Measurements from ENCODE around the gene TMEM100. TPM values are rescaled to one million over a fixed set of nuclear protein-coding genes. Genes with fewer than 3 reads are reported as not detected.
A peak's percentile ranks its signal among the peaks of the same experiment; 100 is the strongest.

The TMEM100 gene
- total and polyA plus RNA-seq, 2 donors (not counting 1 experiment from before 2014, with no cell fraction given): 1.7 to 2.2 TPM

DNA sequence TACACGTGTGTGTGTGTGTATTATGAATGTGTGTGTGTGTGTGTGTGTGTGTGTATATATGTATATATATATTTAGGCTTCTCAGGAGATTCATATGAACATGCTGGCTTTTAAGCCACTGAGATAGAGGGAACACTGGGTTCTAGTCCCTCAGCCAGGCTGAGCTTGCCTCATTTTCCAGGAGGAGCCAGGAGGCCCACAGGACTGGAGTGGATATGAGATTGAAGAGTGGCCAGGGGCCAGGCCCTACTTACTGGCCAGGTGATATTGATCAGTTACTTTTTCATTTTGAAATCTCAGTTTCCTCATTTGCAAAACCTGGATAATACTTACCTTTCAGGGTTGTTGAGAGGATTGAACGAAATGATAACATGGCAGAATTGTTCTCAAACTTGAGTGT, 34.0 kb upstream of the TMEM100 start:
- Histone ChIP-seq H4K20me1 (ENCODE audit: control insufficient read depth, extremely low read depth, insufficient read depth, low read length) (no peaks in the 10 kb centered on the region), H3K27me3 (ENCODE audit: control insufficient read depth, insufficient read depth, low read length) (no peaks in the 10 kb centered on the region), H3K36me3 (ENCODE audit: control insufficient read depth, insufficient read depth, low read length) (no peaks in the 10 kb centered on the region), H3K9me3 (ENCODE audit: control insufficient read depth, insufficient read depth, low read depth, low read length) (no peaks in the 10 kb centered on the region), H3K9ac (ENCODE audit: insufficient read depth, low read length) (no peak overlapping the region), H3K79me2 (ENCODE audit: control insufficient read depth, insufficient read depth, low read length) (peaks cover 33% of the 10 kb centered on the region), H3K4me1 (ENCODE audit: control insufficient read depth, extremely low read depth, insufficient read depth, low read length) (no peaks in the 10 kb centered on the region), H3K27ac (ENCODE audit: insufficient read depth, low read length) (no peak overlapping the region), H2AFZ (ENCODE audit: low read length) (no peak overlapping the region), H3K4me3 (replicated peaks in 1 of 4; ENCODE audit: control extremely low read depth in 1 of 4, insufficient read depth in 1 of 4, low read depth in 3 of 4, low read length in 4 of 4) (no peak overlapping the region), H3K4me2 (ENCODE audit: extremely low read depth, insufficient read depth, low read length) (no peak overlapping the region)
- DNase-seq (ENCODE audit: low read depth in 2 of 2): no peak
- TF ChIP-seq CTCF (conservative IDR thresholded peaks at IDR 0.05 in 1 of 2, IDR thresholded peaks at IDR 0.05 in 1 of 2; ENCODE audit: low read depth in 1 of 2, low read length in 2 of 2): no peak
- no peak for TF ChIP-seq EZH2 (IDR thresholded peaks at IDR 0.05; ENCODE audit: low read length, missing control alignments)

GRCh38 chr17:55751720-55752250, 29.1 kb upstream of the TMEM100 start:
- no peak overlapping the region for H2AFZ ChIP-seq (ENCODE audit: low read length)

More at GRCh38 chr17:55751720-55752250, 29.1 kb upstream of the TMEM100 start:
- Histone ChIP-seq H4K20me1 (ENCODE audit: control insufficient read depth, extremely low read depth, insufficient read depth, low read length) (no peaks in the 10 kb centered on the region), H3K79me2 (ENCODE audit: control insufficient read depth, insufficient read depth, low read length) (peaks cover 33% of the 10 kb centered on the region), H3K4me3 (replicated peaks in 1 of 4; ENCODE audit: control extremely low read depth in 1 of 4, insufficient read depth in 1 of 4, low read depth in 3 of 4, low read length in 4 of 4) (peak overlapping the region; percentile 88 to 98 (median 88)), H3K36me3 (ENCODE audit: control insufficient read depth, insufficient read depth, low read length) (no peaks in the 10 kb centered on the region), H3K27me3 (ENCODE audit: control insufficient read depth, insufficient read depth, low read length) (no peaks in the 10 kb centered on the region), H3K4me1 (ENCODE audit: control insufficient read depth, extremely low read depth, insufficient read depth, low read length) (no peaks in the 10 kb centered on the region), H3K4me2 (ENCODE audit: extremely low read depth, insufficient read depth, low read length) (peak overlapping the region; percentile 77), H3K9me3 (ENCODE audit: control insufficient read depth, insufficient read depth, low read depth, low read length) (no peaks in the 10 kb centered on the region), H3K9ac (ENCODE audit: insufficient read depth, low read length) (peak overlapping the region; percentile 78), H3K27ac (ENCODE audit: insufficient read depth, low read length) (peak overlapping the region; percentile 76)
- no peak for TF ChIP-seq EZH2 (IDR thresholded peaks at IDR 0.05; ENCODE audit: low read length, missing control alignments)
- no peak for TF ChIP-seq CTCF (conservative IDR thresholded peaks at IDR 0.05 in 1 of 2, IDR thresholded peaks at IDR 0.05 in 1 of 2; ENCODE audit: low read depth in 1 of 2, low read length in 2 of 2)
- no peak for DNase-seq (ENCODE audit: low read depth in 2 of 2)
